ENCODE results near the gene ZCCHC7. TPM values are rescaled to one million over a fixed set of nuclear protein-coding genes. Genes with fewer than 3 reads are reported as not detected.
"Not testable (repeated sequence)": the region's sequence is repeated elsewhere in the genome, so short reads cannot be mapped to it uniquely, and the experiment has no call there.

ZCCHC7 gene
- total and polyA plus RNA-seq, 4 donors, result 7.7 to 28.0 (median 12.6) TPM

DNA sequence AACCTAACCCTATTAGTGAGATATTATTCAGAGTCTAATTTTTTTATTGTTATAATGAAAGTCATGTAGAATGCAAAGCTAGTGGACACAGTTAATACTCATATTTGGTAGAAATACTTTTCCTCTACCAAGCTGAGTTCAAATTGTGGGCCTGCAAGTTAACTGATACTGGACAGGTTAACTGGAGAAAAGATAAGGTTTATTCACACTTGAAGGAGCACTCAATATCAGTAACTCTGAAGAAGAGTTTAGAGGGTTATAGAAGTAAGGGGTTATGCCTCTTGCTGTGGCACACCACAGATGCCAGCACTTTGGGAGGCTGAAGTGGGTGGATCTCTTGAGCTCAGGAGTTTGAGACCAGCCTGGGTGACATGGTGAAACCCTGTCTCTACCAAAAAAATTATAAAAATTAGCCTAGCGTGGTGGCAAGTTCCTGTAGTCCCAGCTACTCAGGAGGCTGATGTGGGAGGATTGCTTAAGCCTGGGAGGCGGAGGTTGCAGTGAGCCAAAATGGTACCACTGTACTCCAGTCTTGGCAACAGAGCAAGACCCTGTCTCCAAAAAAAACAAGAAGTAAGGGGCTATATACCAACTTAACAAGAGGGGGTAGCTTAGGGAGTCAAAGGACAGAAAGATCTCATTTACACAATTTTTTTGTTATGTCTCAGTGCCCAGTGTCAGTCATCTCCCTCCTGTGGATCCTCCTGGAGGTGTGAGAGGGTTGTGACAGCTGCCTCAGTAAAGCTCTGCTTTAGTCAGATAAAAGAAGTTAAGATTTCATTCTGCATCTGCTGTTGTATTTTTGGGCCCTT, 180.9 kb downstream of the ZCCHC7 start:
- peaks cover 0 to 5% (median 0%) of the 10 kb centered on the region in 5 donors for H3K4me1 ChIP-seq (ENCODE audit: control insufficient read depth in 5 of 5, insufficient read depth in 5 of 5, low read length in 5 of 5)
- ATAC-seq (ENCODE audit: insufficient read depth, low FRiP score) (no peak), DNase-seq (no peak)
- H3K36me3 ChIP-seq (ENCODE audit: control insufficient read depth in 4 of 4, insufficient read depth in 4 of 4, low read length in 4 of 4), result no peaks in the 10 kb centered on the region
- no peak overlapping the region for H3K9ac ChIP-seq (ENCODE audit: insufficient read depth in 1 of 2, low read length in 2 of 2)
- TF ChIP-seq, protein P1, sequence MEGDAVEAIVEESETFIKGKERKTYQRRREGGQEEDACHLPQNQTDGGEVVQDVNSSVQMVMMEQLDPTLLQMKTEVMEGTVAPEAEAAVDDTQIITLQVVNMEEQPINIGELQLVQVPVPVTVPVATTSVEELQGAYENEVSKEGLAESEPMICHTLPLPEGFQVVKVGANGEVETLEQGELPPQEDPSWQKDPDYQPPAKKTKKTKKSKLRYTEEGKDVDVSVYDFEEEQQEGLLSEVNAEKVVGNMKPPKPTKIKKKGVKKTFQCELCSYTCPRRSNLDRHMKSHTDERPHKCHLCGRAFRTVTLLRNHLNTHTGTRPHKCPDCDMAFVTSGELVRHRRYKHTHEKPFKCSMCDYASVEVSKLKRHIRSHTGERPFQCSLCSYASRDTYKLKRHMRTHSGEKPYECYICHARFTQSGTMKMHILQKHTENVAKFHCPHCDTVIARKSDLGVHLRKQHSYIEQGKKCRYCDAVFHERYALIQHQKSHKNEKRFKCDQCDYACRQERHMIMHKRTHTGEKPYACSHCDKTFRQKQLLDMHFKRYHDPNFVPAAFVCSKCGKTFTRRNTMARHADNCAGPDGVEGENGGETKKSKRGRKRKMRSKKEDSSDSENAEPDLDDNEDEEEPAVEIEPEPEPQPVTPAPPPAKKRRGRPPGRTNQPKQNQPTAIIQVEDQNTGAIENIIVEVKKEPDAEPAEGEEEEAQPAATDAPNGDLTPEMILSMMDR (IDR thresholded peaks at IDR 0.05; ENCODE audit: control extremely low read depth, extremely low read depth), result no peak
- WGBS, 2 donors, result 92 to 94% methylated on average over 2 of the region's 2 CpGs
- no peaks in the 10 kb centered on the region for H3K27me3 ChIP-seq (ENCODE audit: control insufficient read depth in 3 of 3, insufficient read depth in 3 of 3, low read length in 2 of 3)
- no peak overlapping the region for H3K27ac ChIP-seq (ENCODE audit: low read depth in 1 of 2, low read length in 1 of 2)
- H3K4me3 ChIP-seq, result no peak overlapping the region
- no peaks in the 10 kb centered on the region for H3K9me3 ChIP-seq (ENCODE audit: control insufficient read depth in 4 of 4, insufficient read depth in 3 of 4, low read length in 3 of 4)

DNA sequence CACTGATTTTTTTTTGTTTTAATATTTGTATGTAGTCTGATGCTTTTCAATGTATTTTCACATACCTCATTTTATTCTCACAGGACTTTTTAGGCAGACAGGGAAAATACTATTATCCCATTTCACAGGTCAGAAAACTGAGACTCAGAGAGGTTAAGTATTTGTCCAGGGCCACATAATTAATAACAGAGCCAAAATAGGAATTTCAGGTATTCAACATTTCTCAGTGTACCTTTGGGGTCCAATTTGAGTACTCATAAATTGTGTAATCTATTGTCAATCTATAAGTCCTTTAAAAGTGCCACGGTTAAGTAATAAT, 181.4 kb downstream of the ZCCHC7 start:
- WGBS, 2 donors, result 1 to 29% methylated on average over 1 of the region's 1 CpG
- Histone ChIP-seq H3K27me3 (ENCODE audit: control insufficient read depth in 3 of 3, insufficient read depth in 3 of 3, low read length in 2 of 3) (no peaks in the 10 kb centered on the region), H3K9ac (ENCODE audit: insufficient read depth in 1 of 2, low read length in 2 of 2) (no peak overlapping the region), H3K9me3 (ENCODE audit: control insufficient read depth in 4 of 4, insufficient read depth in 3 of 4, low read length in 3 of 4) (no peaks in the 10 kb centered on the region), H3K36me3 (ENCODE audit: control insufficient read depth in 4 of 4, insufficient read depth in 4 of 4, low read length in 4 of 4) (no peaks in the 10 kb centered on the region), H3K4me1 (ENCODE audit: control insufficient read depth in 5 of 5, insufficient read depth in 5 of 5, low read length in 5 of 5) (peaks cover 0 to 5% (median 0%) of the 10 kb centered on the region in 5 donors), H3K27ac (ENCODE audit: low read depth in 1 of 2, low read length in 1 of 2) (no peak overlapping the region), H3K4me3 (no peak overlapping the region)
- DNase-seq (no peak), ATAC-seq (ENCODE audit: insufficient read depth, low FRiP score) (no peak)
- TF ChIP-seq, protein P1 (IDR thresholded peaks at IDR 0.05; ENCODE audit: control extremely low read depth, extremely low read depth), result no peak

DNA sequence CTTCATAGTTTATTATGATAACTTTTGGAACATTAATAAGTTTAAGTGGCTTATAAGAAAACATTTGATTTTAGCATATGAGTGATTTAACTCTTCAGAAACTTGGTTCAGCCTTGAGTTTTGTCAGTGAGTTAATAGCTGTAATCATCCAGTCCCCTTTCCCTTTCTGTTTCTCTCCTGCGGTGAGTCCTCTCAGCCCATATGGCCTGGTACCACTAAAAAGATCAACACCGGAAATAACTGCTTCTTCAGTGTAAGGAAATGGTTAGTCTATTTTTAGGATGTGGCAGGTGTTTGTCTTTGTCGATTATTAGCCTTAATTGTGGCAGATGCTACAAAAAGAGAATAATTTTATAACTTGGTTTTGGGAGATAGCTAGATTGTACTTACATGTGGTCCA, 181.9 kb downstream of the ZCCHC7 start:
- H3K36me3 ChIP-seq (ENCODE audit: control insufficient read depth in 4 of 4, insufficient read depth in 4 of 4, low read length in 4 of 4), result peaks cover 0 to 2% (median under 1%) of the 10 kb centered on the region in 4 donors
- TF ChIP-seq, protein P1 (IDR thresholded peaks at IDR 0.05; ENCODE audit: control extremely low read depth, extremely low read depth), result no peak
- no peak overlapping the region for H3K27ac ChIP-seq (ENCODE audit: low read depth in 1 of 2, low read length in 1 of 2)
- ATAC-seq (ENCODE audit: insufficient read depth, low FRiP score) (no peak), DNase-seq (no peak)
- H3K27me3 ChIP-seq (ENCODE audit: control insufficient read depth in 3 of 3, insufficient read depth in 3 of 3, low read length in 2 of 3), result no peaks in the 10 kb centered on the region
- no peak overlapping the region for H3K9ac ChIP-seq (ENCODE audit: insufficient read depth in 1 of 2, low read length in 2 of 2)
- H3K4me1 ChIP-seq (ENCODE audit: control insufficient read depth in 5 of 5, insufficient read depth in 5 of 5, low read length in 5 of 5), result peaks cover 0 to 5% (median 0%) of the 10 kb centered on the region in 5 donors
- no peaks in the 10 kb centered on the region for H3K9me3 ChIP-seq (ENCODE audit: control insufficient read depth in 4 of 4, insufficient read depth in 3 of 4, low read length in 3 of 4)
- 16 to 48% methylated on average over 3 of the region's 3 CpGs for WGBS, 2 donors
- H3K4me3 ChIP-seq, result no peak overlapping the region

DNA sequence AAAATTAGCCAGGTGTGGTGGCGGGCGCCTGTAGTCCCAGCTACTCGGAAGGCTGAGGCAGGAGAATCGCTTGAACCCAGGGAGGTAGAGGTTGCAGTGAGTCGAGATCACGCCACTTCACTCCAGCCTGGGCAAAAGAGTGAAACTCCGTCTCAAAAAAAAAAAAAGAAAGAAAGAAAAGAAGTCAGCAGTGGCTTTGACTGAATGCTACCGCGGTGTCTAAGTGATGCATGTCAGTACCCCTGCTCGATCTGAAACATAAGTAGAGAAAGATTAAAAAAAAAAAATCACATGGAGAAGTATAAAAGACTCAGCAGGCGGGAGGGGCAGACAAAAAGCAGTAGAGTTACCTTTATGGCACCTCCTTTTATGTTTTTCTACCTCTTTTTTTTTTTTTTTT, 182.9 kb downstream of the ZCCHC7 start:
- not testable (repeated sequence) for H3K4me1 ChIP-seq (ENCODE audit: control insufficient read depth in 5 of 5, insufficient read depth in 5 of 5, low read length in 5 of 5); ATAC-seq (ENCODE audit: insufficient read depth, low FRiP score); H3K27me3 ChIP-seq (ENCODE audit: control insufficient read depth in 3 of 3, insufficient read depth in 3 of 3, low read length in 2 of 3); H3K27ac ChIP-seq (ENCODE audit: low read depth in 1 of 2, low read length in 1 of 2); H3K4me3 ChIP-seq; H3K9ac ChIP-seq (ENCODE audit: insufficient read depth in 1 of 2, low read length in 2 of 2); H3K36me3 ChIP-seq (ENCODE audit: control insufficient read depth in 4 of 4, insufficient read depth in 4 of 4, low read length in 4 of 4); DNase-seq; H3K9me3 ChIP-seq (ENCODE audit: control insufficient read depth in 4 of 4, insufficient read depth in 3 of 4, low read length in 3 of 4)
- 96 to 98% methylated on average over 11 of the region's 11 CpGs for WGBS, 2 donors

Data from lung (tissue), 12 donors.